NB4 (cell line): ENCODE data around the gene MAP2K7.

Source experiments
- MYC ChIP-seq: IDR thresholded peaks from 2 replicates; pipeline ENCODE4 v1.6.1; 2011; ENCODE audit warnings: low read depth, low read length
- POLR2A ChIP-seq: IDR thresholded peaks from 2 replicates; pipeline ENCODE4 v1.6.1; 2011; ENCODE audit warnings: mild to moderate bottlenecking; ENCODE audit not compliant: insufficient read length; ENCODE audit errors: extremely low read depth
- TF ChIP-seq, protein P1 (sequence below): IDR thresholded peaks from one replicate; pipeline ENCODE4 v1.5.1; 2012; ENCODE audit warnings: low read depth, low read length
- TF ChIP-seq, protein P2 (sequence below): IDR thresholded peaks from 2 replicates; pipeline ENCODE4 v1.6.1; 2011; ENCODE audit warnings: low read depth, low read length

DNA sequence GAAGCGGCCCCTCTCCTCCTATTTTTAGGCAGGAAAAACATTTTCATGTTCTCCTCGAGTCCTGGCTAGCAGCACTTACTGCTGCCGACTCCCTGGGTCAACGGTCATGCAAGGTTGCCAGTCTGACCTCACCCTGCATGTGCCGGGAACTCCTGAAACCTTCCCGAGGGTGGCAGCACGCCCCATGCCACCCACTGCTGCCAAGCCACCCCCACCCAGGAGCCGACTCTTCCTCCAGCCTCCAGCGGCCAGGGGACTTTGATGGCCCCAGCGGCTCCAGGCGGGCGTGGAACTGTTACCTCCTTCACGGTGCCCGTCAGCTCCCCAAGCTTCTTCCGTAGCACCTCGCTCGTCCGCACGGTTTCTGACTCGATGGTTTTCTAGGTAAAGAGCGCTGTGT is 31.1 kb downstream of the MAP2K7 start:
- TF ChIP-seq, protein P1, sequence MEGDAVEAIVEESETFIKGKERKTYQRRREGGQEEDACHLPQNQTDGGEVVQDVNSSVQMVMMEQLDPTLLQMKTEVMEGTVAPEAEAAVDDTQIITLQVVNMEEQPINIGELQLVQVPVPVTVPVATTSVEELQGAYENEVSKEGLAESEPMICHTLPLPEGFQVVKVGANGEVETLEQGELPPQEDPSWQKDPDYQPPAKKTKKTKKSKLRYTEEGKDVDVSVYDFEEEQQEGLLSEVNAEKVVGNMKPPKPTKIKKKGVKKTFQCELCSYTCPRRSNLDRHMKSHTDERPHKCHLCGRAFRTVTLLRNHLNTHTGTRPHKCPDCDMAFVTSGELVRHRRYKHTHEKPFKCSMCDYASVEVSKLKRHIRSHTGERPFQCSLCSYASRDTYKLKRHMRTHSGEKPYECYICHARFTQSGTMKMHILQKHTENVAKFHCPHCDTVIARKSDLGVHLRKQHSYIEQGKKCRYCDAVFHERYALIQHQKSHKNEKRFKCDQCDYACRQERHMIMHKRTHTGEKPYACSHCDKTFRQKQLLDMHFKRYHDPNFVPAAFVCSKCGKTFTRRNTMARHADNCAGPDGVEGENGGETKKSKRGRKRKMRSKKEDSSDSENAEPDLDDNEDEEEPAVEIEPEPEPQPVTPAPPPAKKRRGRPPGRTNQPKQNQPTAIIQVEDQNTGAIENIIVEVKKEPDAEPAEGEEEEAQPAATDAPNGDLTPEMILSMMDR = no peak
- TF ChIP-seq POLR2A = no peak
- TF ChIP-seq, protein P2, sequence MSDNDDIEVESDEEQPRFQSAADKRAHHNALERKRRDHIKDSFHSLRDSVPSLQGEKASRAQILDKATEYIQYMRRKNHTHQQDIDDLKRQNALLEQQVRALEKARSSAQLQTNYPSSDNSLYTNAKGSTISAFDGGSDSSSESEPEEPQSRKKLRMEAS = no peak
- TF ChIP-seq MYC = no peak
